ENCODE measurements around the gene ERMAP. TPM values are rescaled to one million over a fixed set of nuclear protein-coding genes. Genes with fewer than 3 reads are reported as not detected.

Gene ERMAP
- total and polyA plus RNA-seq, 2 of the 8 experiments (the other 6 are each of a cell fraction or from before 2014, with no cell fraction given) = 2.5 to 3.9 TPM

GRCh38 chr1:42889264-42889663, 72.3 kb downstream of the ERMAP start:
- Histone ChIP-seq H3K4me3 (ENCODE audit: extremely low read depth in 1 of 4, insufficient read depth in 2 of 4, low read depth in 3 of 4, low read length in 4 of 4) (no peak overlapping the region), H3K23me2 (ENCODE audit: low read depth, low read length) (no peaks in the 10 kb centered on the region), H4K5ac (ENCODE audit: insufficient read length, low read depth, low read length) (no peak overlapping the region), H3K18ac (ENCODE audit: extremely low read depth, low read length) (no peak overlapping the region), H2AK5ac (ENCODE audit: low read depth, low read length) (no peak overlapping the region), H3K9me3 (ENCODE audit: insufficient read depth in 2 of 2, low read depth in 1 of 2, low read length in 1 of 2) (no peaks in the 10 kb centered on the region), H2BK120ac (replicated peaks; ENCODE audit: low read depth, low read length) (no peak overlapping the region), H3K79me1 (ENCODE audit: low read depth, low read length) (no peaks in the 10 kb centered on the region), H2AFZ (ENCODE audit: low read length) (no peak overlapping the region), H2BK12ac (ENCODE audit: low read depth, low read length) (no peak overlapping the region), H3K4ac (replicated peaks; ENCODE audit: insufficient read length, low read depth, low read length) (no peak overlapping the region), H3K56ac (replicated peaks; ENCODE audit: insufficient read length, low read depth, low read length) (no peak overlapping the region), H2BK20ac (ENCODE audit: low read length) (no peak overlapping the region), H3K79me2 (ENCODE audit: control insufficient read depth in 1 of 2, insufficient read depth in 2 of 2, low read length in 2 of 2) (no peaks in the 10 kb centered on the region), H3K4me2 (ENCODE audit: insufficient read depth in 1 of 2, low read depth in 2 of 2, low read length in 2 of 2) (no peak overlapping the region), H3K36me3 (ENCODE audit: control insufficient read depth in 2 of 4, insufficient read depth in 4 of 4, low read length in 3 of 4) (no peaks in the 10 kb centered on the region), H3K27ac (ENCODE audit: low read depth, low read length) (no peak overlapping the region), H2BK5ac (ENCODE audit: low read depth, low read length) (no peak overlapping the region), H4K8ac (ENCODE audit: extremely low read depth, insufficient read depth, low read length) (no peak overlapping the region), H4K20me1 (replicated peaks in 1 of 2; ENCODE audit: control insufficient read depth in 1 of 2, insufficient read depth in 2 of 2, low read length in 2 of 2) (no peaks in the 10 kb centered on the region), H4K91ac (replicated peaks; ENCODE audit: insufficient read length, low read length) (no peak overlapping the region), H3K9ac (replicated peaks in 1 of 4; ENCODE audit: extremely low read depth in 1 of 4, low read depth in 3 of 4, low read length in 3 of 4) (no peak overlapping the region), H3K4me1 (replicated peaks in 1 of 4; ENCODE audit: control insufficient read depth in 3 of 4, insufficient read depth in 4 of 4, low read length in 3 of 4) (no peaks in the 10 kb centered on the region; a peak in 1 of 7 replicates), H3K27me3 (replicated peaks in 1 of 4; ENCODE audit: control insufficient read depth in 3 of 4, extremely low read depth in 1 of 4, insufficient read depth in 3 of 4, low read length in 3 of 4) (no peaks in the 10 kb centered on the region), H3K14ac (ENCODE audit: insufficient read length) (no peak overlapping the region), H3K23ac (ENCODE audit: insufficient read length) (no peak overlapping the region), H2BK15ac (ENCODE audit: low read length) (no peak overlapping the region)
- no peak for TF ChIP-seq CREB1 (IDR thresholded peaks at IDR 0.05)
- no peak for TF ChIP-seq POLR2AphosphoS5 (IDR thresholded peaks at IDR 0.05; ENCODE audit: low read depth, low read length)
- no peak for TF ChIP-seq CBX8 (IDR thresholded peaks at IDR 0.05; ENCODE audit: borderline replicate concordance, low read depth, low read length)
- TF ChIP-seq POLR2A (IDR thresholded peaks at IDR 0.05; ENCODE audit: control extremely low read depth in 1 of 2, low read depth in 2 of 2, low read length in 2 of 2) = no peak
- TF ChIP-seq PHF8 (conservative IDR thresholded peaks at IDR 0.05; ENCODE audit: low read depth, low read length) = no peak
- no peak for TF ChIP-seq NANOG (IDR thresholded peaks at IDR 0.05; ENCODE audit: insufficient read depth, low read depth, low read length, poor library complexity, severe bottlenecking)
- no peak for TF ChIP-seq YY1 (IDR thresholded peaks at IDR 0.05; ENCODE audit: low read depth, low read length)
- TF ChIP-seq TAF7 (optimal IDR thresholded peaks at IDR 0.05; ENCODE audit: borderline replicate concordance, low read depth, low read length) = no peak
- no peak for TF ChIP-seq SAP30 (IDR thresholded peaks at IDR 0.05; ENCODE audit: insufficient read depth, insufficient replicate concordance, low read length)
- no peak for FAIRE-seq
- DNase-seq (ENCODE audit: low read depth in 1 of 2, low spot score in 2 of 2) = no peak
- ChIA-PET POLR2A (ENCODE audit: partially characterized antibody) (interaction anchor here (0.8 to 1.6 kb wide), 4 partner anchors 9 to 74 kb away, joined by 3 to 4 read pairs (median 4); no protein-coding TSS in a partner anchor), CTCF (ENCODE audit: partially characterized antibody) (interaction anchor here (0.6 to 2.3 kb wide), 7 partner anchors 15 to 338 kb away, joined by 3 to 6 read pairs (median 4); no protein-coding TSS in a partner anchor)
- WGBS, 2 experiments (ENCODE audit: extremely low coverage in 1 of 2, insufficient coverage in 1 of 2, insufficient read length in 1 of 2, insufficient replicate concordance in 2 of 2, low coverage in 1 of 2, low lambda C conversion rate in 2 of 2, missing lambda C conversion rate in 1 of 2) = 79% methylated on average over 4 of the region's 4 CpGs; no CpG with 5 or more reads in 1 of the 2 experiments

Data from H1 (cell line).